ENCODE data around the gene SLIRP. TPM values are rescaled to one million over a fixed set of nuclear protein-coding genes. Genes with fewer than 3 reads are reported as not detected.

Gene SLIRP
- total RNA-seq, 1 donor from 2014 or later = 58.6 TPM

DNA sequence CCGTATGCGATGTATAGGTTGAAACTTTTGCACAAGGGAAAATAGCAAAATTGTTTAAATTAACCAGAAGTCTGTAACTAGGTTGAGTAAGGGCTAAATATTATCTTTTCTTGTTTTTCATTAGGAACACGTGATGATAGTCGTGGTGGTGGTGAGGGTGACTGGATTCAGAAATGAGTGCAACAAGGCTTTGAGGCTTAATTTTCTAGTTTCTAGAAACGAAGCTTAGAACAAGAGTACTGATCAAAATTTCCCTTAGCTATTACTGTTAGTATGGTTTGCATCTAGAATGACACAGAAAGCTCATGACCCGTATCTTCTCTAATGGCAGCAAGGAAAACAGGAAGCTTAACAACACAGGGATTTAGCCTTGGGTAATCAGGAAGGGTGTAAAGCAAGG, 7.0 kb downstream of the SLIRP start:
- H3K4me1 Mint-ChIP-seq = peaks cover 14% of the 10 kb centered on the region
- no peak for ATAC-seq (ENCODE audit: low read depth)
- no peak overlapping the region for H3K4me3 Mint-ChIP-seq
- POLR2A ChIA-PET = no interaction called here
- no peak for DNase-seq
- intact Hi-C loops (cut with micrococcal nuclease) = no loop called here
- TF ChIP-seq, protein P1, sequence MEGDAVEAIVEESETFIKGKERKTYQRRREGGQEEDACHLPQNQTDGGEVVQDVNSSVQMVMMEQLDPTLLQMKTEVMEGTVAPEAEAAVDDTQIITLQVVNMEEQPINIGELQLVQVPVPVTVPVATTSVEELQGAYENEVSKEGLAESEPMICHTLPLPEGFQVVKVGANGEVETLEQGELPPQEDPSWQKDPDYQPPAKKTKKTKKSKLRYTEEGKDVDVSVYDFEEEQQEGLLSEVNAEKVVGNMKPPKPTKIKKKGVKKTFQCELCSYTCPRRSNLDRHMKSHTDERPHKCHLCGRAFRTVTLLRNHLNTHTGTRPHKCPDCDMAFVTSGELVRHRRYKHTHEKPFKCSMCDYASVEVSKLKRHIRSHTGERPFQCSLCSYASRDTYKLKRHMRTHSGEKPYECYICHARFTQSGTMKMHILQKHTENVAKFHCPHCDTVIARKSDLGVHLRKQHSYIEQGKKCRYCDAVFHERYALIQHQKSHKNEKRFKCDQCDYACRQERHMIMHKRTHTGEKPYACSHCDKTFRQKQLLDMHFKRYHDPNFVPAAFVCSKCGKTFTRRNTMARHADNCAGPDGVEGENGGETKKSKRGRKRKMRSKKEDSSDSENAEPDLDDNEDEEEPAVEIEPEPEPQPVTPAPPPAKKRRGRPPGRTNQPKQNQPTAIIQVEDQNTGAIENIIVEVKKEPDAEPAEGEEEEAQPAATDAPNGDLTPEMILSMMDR (IDR thresholded peaks at IDR 0.05) = no peak
- CTCF ChIA-PET = no interaction called here
- peaks cover 83% of the 10 kb centered on the region for H3K36me3 Mint-ChIP-seq (ENCODE audit: low read depth)
- H3K9me3 Mint-ChIP-seq = no peaks in the 10 kb centered on the region
- no peak overlapping the region for H3K27ac Mint-ChIP-seq
- H3K27me3 Mint-ChIP-seq = no peaks in the 10 kb centered on the region

DNA sequence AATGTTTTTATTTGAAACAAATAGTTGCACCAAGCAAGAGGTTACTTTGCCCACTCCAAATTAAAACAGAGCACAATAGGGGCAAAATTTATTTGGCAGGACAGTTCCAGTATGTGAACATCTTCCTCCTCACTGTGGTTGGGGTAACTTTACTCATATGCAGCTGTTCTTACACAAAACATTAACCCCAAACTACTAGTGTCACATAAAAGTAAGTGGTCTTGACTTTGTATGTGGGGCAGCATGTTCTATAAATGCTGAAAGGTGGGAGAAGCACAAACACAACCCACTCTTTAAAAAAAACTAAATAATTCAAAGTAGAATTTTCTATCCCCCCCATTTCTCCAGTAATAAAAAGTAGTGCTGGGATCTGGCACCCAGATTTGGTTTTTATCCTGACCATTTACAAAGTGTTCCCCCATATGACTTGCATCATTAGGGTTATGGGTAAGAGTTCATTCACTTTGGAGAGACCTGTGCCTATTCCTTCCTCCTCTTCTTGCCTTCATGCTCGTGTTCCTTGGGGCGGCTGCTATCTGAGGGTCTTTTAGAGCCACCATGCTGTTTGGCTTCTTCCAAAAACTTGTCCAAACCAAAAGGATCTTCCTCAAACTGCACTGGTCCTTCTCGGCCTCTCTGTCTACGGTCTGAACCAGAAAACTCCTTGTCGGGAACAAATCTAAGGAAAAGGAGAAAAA, 9.9 kb downstream of the SLIRP start:
- CTCF ChIA-PET = no interaction called here
- peaks cover 88% of the 10 kb centered on the region for H3K36me3 Mint-ChIP-seq (ENCODE audit: low read depth)

DNA sequence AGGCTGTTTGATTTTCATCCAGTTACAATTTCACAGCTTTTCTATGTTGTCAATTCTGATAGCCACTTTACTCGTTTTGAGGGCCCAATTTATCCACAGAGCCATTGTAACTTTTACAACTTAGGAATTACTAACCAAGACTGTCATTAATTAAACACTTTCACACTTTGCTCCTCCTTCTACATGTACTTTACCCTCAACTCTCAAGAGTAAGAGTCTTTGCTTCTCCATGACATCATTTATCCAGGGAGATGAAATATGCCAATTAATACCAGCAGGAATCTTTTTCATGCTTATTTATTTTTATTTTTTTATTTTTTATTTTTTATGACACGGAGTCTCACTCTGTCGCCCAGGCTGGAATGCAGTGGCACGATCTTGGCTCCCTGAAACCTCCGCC, 13.5 kb downstream of the SLIRP start:
- Mint-ChIP-seq H3K36me3 (ENCODE audit: low read depth) (peaks cover 85% of the 10 kb centered on the region), H3K27me3 (no peaks in the 10 kb centered on the region), H3K9me3 (no peaks in the 10 kb centered on the region), H3K4me3 (no peak overlapping the region), H3K4me1 (no peaks in the 10 kb centered on the region), H3K27ac (no peak overlapping the region)
- TF ChIP-seq, protein P1 (IDR thresholded peaks at IDR 0.05) = no peak
- intact Hi-C loops (cut with micrococcal nuclease) = no loop called here
- DNase-seq = no peak
- ChIA-PET CTCF (no interaction called here), POLR2A (no interaction called here)
- ATAC-seq (ENCODE audit: low read depth) = no peak

More for the DNA sequence above, 9.9 kb downstream of the SLIRP start:
- Mint-ChIP-seq H3K4me3 (no peak overlapping the region), H3K27ac (no peak overlapping the region), H3K27me3 (no peaks in the 10 kb centered on the region), H3K9me3 (no peaks in the 10 kb centered on the region), H3K4me1 (peaks cover 3% of the 10 kb centered on the region)
- intact Hi-C loops (cut with micrococcal nuclease) = no loop called here
- DNase-seq (no peak), ATAC-seq (ENCODE audit: low read depth) (no peak)
- TF ChIP-seq, protein P1 (IDR thresholded peaks at IDR 0.05) = no peak
- POLR2A ChIA-PET = interaction anchor here (1.2 kb wide), 1 partner anchor 43 kb away, joined by 10 read pairs; the partner anchor contains the start of gene SNW1

DNA sequence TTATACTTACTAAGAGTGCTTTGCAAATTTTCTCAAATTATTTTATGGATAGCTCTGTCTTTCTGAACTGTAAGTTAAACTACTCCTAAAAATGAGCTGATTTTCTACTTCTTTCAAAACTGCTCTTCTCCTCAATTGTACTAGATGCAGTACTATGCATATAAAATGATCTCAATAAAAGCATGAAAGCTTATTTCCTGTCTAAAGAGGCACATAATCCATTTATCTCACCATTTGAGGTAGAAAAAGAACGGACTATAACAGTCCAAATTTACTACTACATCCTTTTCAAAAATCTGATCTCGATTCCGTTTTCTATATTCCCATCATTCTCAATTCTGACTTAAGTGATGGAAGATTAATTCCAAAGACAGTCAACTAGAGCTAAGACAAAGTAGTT, 14.4 kb downstream of the SLIRP start:
- no peak overlapping the region for H3K4me3 Mint-ChIP-seq
- DNase-seq = no peak
- peaks cover 88% of the 10 kb centered on the region for H3K36me3 Mint-ChIP-seq (ENCODE audit: low read depth)
- no peaks in the 10 kb centered on the region for H3K27me3 Mint-ChIP-seq
- no peaks in the 10 kb centered on the region for H3K9me3 Mint-ChIP-seq
- no peaks in the 10 kb centered on the region for H3K4me1 Mint-ChIP-seq
- ChIA-PET CTCF (no interaction called here), POLR2A (interaction anchor here (0.5 kb wide), 1 partner anchor 10 kb away, joined by 3 read pairs; no protein-coding TSS in a partner anchor)
- intact Hi-C loops (cut with micrococcal nuclease) = no loop called here
- H3K27ac Mint-ChIP-seq = no peak overlapping the region
- TF ChIP-seq, protein P1 (IDR thresholded peaks at IDR 0.05) = no peak
- ATAC-seq (ENCODE audit: low read depth) = no peak

DNA sequence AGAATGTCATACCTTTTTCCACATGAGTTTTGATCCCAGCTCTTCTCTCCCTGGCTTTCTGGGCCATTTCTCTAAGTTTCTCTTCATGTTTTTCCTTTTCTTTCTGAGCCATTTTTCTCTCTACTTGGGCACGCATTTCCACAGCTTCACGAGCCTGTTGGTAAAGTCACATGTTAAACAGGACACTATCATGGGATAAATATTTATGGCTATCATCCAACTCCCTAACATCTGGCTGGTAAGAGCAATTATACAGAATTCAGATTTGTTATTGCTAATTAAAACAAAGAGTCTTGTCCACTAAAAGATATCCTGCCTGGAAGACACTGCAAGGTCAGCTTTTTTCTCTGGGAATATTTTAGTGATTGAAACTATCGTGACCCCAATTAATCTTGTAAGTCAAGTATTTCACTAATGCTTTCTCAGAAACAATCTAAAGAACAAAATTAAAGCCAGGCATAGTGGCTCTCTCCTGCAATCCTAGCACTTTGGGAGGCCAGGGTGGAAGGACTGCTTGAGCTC, 23.1 kb downstream of the SLIRP start:
- TF ChIP-seq, protein P1 (IDR thresholded peaks at IDR 0.05) = no peak
- POLR2A ChIA-PET = no interaction called here
- Mint-ChIP-seq H3K27me3 (no peaks in the 10 kb centered on the region), H3K4me3 (no peak overlapping the region), H3K36me3 (ENCODE audit: low read depth) (peaks cover 88% of the 10 kb centered on the region), H3K4me1 (no peaks in the 10 kb centered on the region), H3K27ac (no peak overlapping the region), H3K9me3 (no peaks in the 10 kb centered on the region)
- ATAC-seq (ENCODE audit: low read depth) (no peak), DNase-seq (no peak)
- CTCF ChIA-PET = no interaction called here
- intact Hi-C loops (cut with micrococcal nuclease) = no loop called here

Measured in activated B cell treated with CpG ODN at 0.5 μM for 24 hours (primary cell).